ENCODE measurements around the gene FGD4.
"Not testable (repeated sequence)": the region's sequence is repeated elsewhere in the genome, so short reads cannot be mapped to it uniquely, and the experiment has no call there.

FGD4 gene

GRCh38 chr12:32496946-32497345, 97.6 kb downstream of the FGD4 start:
- no peak for DNase-seq

DNA sequence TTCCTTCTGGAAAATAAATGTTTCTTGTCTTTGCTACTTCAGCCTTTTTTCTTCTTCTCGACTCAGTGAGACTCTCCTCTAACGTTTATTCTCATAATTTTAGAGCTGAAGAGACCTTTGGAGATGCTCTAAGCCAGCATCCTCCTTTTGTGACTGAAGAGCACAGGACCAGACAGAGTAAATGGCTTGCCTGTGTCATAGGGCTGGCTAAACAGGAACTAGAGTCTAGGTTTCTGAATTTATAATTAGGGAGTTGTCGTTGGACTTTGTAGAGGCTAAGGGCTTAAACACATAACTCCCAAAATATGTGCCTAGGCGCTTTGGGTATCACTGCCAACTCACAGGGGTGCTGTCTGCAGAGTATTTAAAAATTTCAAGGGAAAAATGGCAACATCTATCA, 98.5 kb downstream of the FGD4 start:
- no peak for DNase-seq

DNA sequence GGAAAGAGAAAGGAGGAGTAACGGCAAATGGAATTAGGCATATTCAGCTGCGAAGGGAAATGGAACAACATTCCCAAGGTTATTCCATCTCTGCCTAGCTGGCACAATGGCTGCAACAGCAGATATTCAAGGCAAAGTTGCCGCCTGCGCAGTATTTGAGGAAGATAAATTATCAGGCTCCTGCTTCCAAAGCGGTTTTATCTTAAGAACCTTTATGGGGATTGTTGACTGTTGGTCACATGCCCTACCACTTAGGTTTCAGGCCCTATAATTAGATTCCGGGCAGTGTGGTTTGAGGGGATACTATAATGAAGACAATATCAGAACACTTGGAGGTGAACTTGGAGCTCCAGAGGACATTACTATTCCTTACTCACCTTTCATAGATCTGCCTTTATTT, 99.7 kb downstream of the FGD4 start:
- DNase-seq, result no peak

- peak; percentile 75 for DNase-seq
Observed at GRCh38 chr12:32501835-32502333, 102.5 kb downstream of the FGD4 start.

GRCh38 chr12:32502693-32503502, 103.5 kb downstream of the FGD4 start:
- DNase-seq, result peak; percentile 37

DNA sequence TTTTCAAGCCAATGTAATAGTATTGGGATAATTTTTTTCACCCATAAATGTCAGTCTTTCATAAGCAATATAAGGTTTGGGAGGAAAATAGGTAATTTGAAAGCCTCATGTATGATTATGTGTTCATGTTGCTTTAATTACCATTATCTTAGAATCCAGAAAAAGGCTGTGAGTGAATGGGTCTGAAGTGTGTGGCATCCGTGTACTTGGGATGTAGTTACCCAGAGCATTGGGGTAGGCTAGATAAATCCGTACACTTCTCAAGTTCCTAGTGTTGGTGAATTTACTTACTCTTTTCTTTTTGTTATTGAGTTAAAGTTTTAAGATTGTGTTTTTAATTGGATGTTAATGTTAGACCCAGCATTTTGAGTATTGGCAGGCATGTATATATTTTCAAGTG, 104.4 kb downstream of the FGD4 start:
- DNase-seq, result no peak

GRCh38 chr12:32504591-32504990, 105.2 kb downstream of the FGD4 start:
- DNase-seq, result no peak

- DNase-seq, result no peak
Observed at GRCh38 chr12:32505067-32505945, 105.9 kb downstream of the FGD4 start.

DNA sequence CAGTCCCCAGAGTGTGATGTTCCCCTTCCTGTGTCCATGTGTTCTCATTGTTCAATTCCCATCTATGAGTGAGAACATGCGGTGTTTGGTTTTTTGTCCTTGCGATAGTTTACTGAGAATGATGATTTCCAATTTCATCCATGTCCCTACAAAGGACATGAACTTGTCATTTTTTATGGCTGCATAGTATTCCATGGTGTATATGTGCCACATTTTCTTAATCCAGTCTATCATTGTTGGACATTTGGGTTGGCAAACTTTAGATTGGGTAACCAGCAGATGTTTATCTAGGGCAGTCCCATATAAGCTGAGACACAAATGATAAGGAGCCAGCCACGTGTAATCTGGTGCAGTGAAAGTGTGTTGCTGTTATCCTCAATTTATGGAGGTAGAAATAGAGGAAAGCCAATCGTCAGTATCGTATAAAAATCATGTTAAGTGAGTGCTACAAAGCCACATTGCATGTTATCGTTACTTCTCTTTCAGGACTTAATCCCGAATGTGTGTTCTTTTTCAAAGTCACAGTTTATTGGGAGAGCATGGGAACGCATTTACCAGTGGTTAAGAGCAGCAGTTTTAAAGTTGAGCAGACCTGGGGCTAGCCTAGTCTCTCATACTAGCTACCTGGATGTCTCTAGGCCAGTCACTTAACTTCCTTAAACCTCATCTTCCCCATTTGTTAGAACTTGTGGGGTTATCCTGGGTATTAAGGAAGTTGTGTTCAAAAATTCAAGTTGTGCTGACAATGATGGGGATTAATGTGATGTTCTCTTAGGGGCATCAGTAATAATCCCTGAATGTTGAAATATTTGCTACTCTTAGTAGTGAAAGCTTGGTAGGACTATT, 108.0 kb downstream of the FGD4 start:
- DNase-seq, result not testable (repeated sequence)

DNA sequence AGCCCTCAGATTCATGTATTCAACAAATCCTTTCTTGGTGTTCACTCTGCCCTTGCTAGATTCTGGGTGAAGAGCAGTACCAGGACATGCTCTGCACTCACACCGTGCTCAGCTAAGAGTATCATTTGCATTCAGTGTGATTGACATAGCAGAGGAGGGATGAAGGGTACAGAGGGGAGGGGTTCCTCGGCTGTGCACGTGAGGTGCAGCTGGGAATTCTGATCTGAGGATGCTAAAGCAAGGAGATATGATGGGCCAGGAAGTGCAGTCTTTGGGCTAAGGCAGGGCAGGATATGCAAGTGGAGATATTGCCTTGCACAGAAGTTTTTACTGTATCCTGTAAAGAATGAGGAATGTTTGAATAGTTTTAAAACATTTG, 108.6 kb downstream of the FGD4 start:
- no peak for DNase-seq

DNA sequence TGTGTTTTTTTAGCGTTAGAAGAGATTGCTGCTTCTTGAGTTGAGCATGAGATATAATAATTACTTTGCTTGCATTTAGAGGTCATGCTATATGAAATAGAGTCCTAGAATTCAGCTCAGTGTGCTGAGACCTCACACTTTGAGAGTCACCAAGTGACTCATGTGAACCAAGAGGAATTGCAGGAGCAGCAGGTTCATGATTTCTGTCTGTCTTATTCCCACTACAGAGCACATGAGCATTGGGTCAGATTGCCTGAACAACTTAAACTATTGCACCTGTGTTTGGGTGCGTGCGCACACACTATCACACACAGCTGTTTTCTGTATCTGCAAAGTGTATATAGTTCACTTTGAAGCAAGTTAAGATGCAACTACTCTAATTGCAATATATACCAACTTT, 109.3 kb downstream of the FGD4 start:
- no peak for DNase-seq

GRCh38 chr12:32509328-32510091, 110.2 kb downstream of the FGD4 start:
- no peak for DNase-seq

GRCh38 chr12:32511976-32512375, 112.6 kb downstream of the FGD4 start:
- DNase-seq, result not testable (repeated sequence)

DNA sequence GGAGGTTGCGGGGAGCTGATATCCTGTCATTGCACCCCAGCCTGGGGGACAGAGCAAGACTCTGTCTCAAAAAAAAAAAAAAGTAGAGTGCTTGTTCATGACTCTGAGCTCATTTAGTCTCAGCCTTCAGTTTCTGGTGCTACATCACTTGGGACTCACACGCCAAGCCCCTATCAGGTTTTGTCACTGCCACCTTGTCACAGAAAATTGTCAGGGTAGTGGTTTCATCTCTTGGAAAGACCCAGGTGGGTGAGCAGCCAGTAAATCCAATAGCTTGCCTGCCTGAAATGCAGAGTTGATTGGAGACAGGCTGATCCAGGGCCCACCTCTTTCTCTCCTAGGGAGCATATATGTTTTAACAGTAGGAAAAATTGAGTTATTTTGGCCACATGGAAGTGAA, 113.0 kb downstream of the FGD4 start:
- no peak for DNase-seq

DNA sequence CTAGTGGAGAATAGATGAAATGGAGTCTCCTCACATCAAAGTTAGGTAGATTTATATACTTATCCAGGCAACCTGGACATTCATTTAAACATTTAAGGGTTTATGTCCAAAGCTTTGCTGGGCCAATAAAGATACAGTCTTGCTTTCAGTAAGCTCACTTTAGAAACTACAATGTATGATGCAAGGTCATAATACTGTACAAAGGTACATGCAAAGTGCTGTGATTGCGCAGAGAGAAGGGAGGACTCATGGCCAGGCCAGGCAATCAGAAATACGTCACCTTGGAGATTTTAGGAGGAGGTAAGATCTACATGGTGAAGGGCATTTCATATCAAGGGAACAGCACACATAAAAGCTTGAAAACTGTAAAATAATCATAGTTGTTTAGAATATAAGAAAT, 113.6 kb downstream of the FGD4 start:
- no peak for DNase-seq

DNA sequence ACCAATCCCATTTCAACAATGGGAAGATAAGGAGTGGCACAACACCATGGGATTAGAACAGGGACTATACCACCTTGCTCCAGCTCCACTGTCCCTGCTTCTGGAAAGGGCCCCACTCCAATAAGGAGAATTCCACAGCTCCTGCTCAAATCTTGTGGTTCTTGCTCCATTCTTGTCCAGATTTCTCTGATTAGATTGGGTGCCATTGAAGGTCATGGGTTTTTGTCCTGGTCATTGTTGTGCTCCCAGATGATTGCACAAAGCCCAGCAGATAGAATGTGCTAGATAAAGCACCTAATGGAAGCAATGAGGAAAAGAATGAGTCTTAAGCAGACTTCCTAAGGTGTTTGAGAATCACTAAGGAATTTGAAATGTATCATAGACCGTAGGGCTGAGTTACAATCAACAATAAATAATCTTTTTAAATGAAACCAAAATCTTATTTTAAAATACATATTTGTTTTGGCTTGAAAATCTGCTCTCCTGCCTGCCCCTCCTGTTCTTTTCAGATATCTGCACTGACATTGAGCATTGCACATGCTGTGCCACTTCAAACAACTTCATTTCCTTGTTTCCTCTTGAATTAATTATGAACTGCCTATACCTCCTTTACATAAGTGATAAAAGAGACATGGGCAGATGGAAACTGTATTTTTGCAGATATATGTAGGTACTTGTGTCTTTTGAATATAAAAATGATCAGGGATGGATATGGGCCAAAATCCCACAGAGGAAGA, 115.9 kb downstream of the FGD4 start:
- DNase-seq, result no peak

DNA sequence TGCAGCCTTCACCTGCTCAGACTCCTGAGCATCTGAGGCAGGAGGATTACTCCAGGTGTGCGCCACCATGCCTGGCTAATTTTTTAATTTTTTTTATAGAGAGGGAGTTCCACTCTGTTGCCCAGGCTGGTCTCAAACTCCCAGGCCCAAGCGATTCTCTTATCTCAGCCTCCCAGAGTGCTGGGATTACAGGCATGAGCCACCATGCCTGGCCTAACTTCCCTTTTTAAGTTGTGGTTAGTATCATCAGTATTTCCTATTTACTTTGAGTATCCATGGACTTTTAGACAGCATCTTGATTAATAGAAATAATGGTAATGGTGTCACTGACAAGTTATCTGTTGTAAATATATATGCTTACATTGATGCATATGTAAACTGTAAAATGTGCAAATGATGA, 116.9 kb downstream of the FGD4 start:
- DNase-seq, result no peak

GRCh38 chr12:32517966-32518365, 118.6 kb downstream of the FGD4 start:
- DNase-seq, result no peak

DNA sequence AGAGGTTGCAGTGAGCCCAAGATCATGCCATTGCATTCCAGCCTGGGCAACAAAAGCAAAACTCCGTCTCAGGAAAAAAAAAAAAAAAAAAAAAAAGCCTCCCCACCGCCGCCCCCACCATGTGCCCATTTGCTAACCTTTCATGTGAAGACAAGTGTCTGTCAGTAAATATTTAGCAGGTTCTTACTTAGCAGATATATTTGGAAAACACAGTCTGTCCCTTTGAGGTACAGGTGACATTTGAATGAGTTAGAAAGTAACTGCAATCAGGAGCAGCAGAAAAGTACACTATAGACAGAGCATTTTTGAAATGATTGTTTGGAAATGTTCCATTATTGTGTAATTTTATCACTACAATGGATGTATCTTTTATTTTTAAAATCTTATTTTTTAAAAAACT, 119.7 kb downstream of the FGD4 start:
- DNase-seq, result no peak

DNA sequence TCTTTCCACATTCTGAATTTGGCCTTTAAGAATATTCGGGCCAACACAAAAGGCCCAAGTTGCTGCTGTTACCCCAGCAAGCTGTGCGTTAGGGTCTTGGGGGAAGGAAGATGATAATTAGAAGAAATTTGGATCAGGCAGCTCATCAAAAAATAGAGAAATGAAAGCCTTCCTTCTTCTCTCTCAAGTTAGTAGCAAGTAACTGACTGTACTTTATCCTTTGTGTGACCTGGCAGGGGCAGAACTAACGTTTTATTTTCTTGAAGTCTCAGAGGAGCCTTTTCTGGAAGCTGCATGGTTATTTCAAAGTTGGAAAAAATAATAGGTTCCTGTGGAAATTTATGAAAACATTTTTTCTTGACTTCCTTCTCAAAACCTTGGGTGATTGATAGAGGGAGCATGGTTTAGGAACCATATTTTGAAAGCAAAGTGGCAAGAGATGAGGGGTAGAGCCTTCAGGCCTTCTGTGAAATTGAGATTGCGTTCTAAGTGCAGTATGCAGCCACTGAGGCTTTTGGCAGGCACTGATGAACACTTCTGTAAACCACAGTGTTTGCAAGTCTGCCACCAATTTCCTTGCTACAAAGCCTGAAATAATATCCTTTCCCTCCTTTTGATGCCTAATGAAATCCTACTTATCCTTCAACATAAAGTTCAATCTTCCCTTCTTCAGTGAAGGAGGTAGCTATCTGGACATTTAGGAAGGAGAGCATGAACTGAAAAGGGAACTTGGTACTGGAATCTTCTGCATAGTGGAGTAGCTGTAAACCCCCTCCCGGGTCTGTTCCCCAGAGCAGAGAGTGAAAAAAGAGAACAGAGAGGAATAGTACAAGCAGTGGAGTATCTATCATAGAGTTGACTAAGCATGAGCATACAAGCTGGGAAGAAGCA, 123.2 kb downstream of the FGD4 start:
- no peak for DNase-seq
